Right ventricle myocardium superior (tissue), 1 donor: Measurements from ENCODE around the gene ARHGAP30. TPM values are rescaled to one million over a fixed set of nuclear protein-coding genes. Genes with fewer than 3 reads are reported as not detected.
A peak's percentile ranks its signal among the peaks of the same experiment; 100 is the strongest.

Experiments used
- ATAC-seq: fragments of 200-7000 bp; cut with Tn5 transposase; one replicate; pipeline ENCODE4 v1.9.1; 2020; ENCODE audit warnings: mild to moderate bottlenecking; ENCODE audit not compliant: poor library complexity
- DNase-seq: peaks from one replicate; pipeline ENCODE4 v3.0.0-alpha.2; 2020
- intact Hi-C: fragments of 100-400 bp; cut with DNase I; formaldehyde crosslinking; loops from one replicate; pipeline ENCODE4 v1.11.2; 2022
- total RNA-seq: library from RNA; stranded (reverse); fragmentation: NEBNext Ultra II Directional; extraction: Animal tissue kit (Norgen Biotek cat#: 25700); gene quantifications from one replicate; pipeline ENCODE4 v1.2.1, GENCODE V29; 2021
- donor health status: DM: no; HTN: yes; CAD: no; lungs with severe emphysema.

Gene ARHGAP30
- total RNA-seq, 1 donor from 2014 or later = 3.3 TPM

DNA sequence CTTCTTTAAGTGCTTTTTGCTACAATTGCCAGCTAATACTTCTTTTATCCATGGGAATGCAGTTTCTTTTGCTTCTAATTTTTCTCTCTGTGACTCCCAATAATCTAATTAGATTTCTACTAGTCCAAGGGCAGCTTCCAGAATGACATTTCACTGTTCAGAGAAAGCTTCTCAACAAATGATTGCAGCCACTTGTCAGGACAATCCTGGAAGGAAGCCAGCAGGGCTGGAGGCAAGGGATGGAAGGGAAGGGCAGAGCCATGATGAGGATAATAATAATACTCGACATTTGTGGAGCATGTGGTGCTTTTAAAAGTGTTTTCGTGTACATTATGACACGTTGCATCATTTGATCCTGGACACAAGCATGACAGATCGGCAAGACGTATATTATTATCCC is 68.2 kb downstream of the ARHGAP30 start:
- ATAC-seq (no peak), DNase-seq (no peak)

DNA sequence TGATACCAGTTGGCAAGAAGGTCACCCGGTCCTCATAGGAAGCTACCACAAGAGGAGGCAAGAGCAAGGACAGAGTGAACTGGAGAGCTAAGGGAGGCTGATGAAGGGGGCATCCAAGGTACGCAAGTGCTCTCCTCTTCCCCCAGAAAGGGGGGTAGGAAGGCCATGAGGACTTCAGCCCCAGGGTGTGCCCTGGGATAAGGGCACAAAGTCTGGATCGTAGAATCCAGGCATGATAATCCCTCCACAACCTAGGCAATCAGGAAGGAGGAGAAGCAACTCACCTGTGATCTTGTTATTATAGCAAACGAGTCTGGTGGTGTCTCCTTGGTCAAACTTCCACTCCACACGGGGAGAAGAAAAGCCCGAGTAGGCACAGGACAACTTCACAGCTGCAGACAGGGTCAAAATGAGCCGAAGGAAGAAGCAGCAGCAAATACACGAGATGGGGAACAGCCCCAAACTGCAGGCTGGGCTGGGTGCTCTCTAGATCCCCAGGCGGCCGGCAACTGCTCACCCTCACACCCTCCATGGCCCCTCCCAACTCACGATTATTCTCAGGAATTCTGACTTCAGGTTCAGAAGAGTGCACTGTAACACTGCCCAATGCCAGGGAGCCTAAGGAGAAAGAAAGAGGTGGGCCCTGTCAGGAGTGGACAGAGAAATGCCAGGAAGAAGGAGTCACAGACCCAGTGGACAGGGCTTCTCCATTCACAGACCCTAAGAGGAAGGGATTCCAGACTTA is 68.8 kb downstream of the ARHGAP30 start:
- DNase-seq = no peak
- ATAC-seq = no peak
- intact Hi-C loops = no loop called here

More for the DNA sequence above, 68.2 kb downstream of the ARHGAP30 start:
- intact Hi-C loops = no loop called here

DNA sequence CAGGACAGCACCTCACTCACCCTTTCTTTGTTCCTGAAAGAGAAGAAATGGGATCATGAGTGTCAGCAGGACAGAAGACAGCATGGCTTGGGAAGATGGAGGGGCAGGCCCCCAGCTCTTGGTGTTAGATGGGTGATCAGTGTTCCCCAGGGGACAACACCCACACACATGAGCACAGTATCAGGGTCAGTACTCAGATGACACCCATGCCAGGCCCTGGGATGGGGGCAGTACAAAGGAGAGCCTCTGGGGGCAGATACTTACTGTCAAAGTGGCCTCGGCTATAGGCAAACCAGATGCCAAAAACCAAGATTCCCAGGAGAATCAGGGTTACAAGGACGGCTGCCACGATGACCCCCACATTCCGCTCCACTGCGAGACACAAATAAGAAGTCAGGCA is 70.3 kb downstream of the ARHGAP30 start:
- ATAC-seq = no peak
- intact Hi-C loops = no loop called here
- no peak for DNase-seq

DNA sequence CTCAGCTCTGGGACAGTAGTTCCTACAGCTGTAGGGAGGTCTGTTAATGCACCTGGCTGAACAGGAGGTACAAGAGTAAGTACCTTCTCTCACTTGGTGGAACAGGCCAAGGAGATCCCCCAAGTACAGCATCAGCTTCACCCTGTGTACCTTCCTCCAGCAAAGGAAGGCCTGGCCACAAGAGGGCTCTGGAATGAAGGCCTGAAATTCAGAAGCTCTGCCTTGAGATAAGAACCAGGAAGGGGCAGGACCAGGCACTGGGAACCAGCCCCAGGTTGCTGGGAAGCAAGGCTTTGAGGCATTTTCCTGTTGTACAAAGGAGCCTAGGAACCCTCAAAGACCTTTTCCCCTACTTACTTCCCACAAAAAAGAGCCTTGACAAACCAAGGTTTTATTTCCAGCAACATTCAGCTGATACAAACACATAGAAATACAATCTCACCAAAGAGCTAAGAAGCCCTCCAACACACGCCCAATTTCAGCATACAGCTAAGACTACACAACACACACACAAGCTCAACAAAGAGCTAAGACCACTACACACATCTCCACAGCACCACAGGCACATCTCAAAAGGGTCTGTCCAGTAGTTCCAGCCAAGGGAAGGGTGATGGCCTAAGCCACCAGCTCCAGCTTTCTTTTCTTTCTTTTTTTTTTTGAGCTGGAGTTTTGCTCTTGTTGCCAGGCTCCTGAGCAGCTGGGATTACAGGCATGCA is 72.2 kb downstream of the ARHGAP30 start:
- ATAC-seq (peak; percentile 88), DNase-seq (peak; percentile 76)
- intact Hi-C loops = loop anchor here (2.0 kb wide), 1 partner anchor 101 kb away; the partner anchor contains the start of gene KLHDC9

Other genes with a start within 250 kb of the ARHGAP30 start
- 0.48 TPM for gene CD244, start 207.0 kb downstream of the ARHGAP30 start, total RNA-seq
- gene ITLN1, start 184.7 kb downstream of the ARHGAP30 start, total RNA-seq = 2.3 TPM
- not detected for gene ITLN2, start 115.1 kb downstream of the ARHGAP30 start, total RNA-seq
- gene F11R, start 48.7 kb downstream of the ARHGAP30 start, total RNA-seq = 10.1 TPM
- gene TSTD1, start 30.9 kb downstream of the ARHGAP30 start, total RNA-seq = 9.3 TPM
- 28.4 TPM for gene USF1, start 23.9 kb downstream of the ARHGAP30 start, total RNA-seq
- gene NECTIN4, start 19.7 kb upstream of the ARHGAP30 start, total RNA-seq = not detected
- gene KLHDC9, start 28.5 kb upstream of the ARHGAP30 start, total RNA-seq = 4.7 TPM
- gene PFDN2, start 48.1 kb upstream of the ARHGAP30 start, total RNA-seq = 62.3 TPM
- 33.8 TPM for gene NIT1, start 48.2 kb upstream of the ARHGAP30 start, total RNA-seq
- gene DEDD, start 62.8 kb upstream of the ARHGAP30 start, total RNA-seq = 26.6 TPM
- gene UFC1, start 84.1 kb upstream of the ARHGAP30 start, total RNA-seq = 81.0 TPM
- gene USP21, start 89.6 kb upstream of the ARHGAP30 start, total RNA-seq = 19.0 TPM
- gene PPOX, start 96.5 kb upstream of the ARHGAP30 start, total RNA-seq = 17.1 TPM
- 20.3 TPM for gene B4GALT3, start 107.6 kb upstream of the ARHGAP30 start, total RNA-seq
- 7.0 TPM for gene ADAMTS4, start 129.2 kb upstream of the ARHGAP30 start, total RNA-seq
- 308 TPM for gene NDUFS2, start 132.5 kb upstream of the ARHGAP30 start, total RNA-seq
- gene FCER1G, start 145.4 kb upstream of the ARHGAP30 start, total RNA-seq = 21.5 TPM
- 1.2 TPM for gene APOA2, start 153.7 kb upstream of the ARHGAP30 start, total RNA-seq
- gene TOMM40L, start 156.2 kb upstream of the ARHGAP30 start, total RNA-seq = 36.9 TPM
- not detected for gene NR1I3, start 168.3 kb upstream of the ARHGAP30 start, total RNA-seq
- gene PCP4L1, start 188.9 kb upstream of the ARHGAP30 start, total RNA-seq = 0.22 TPM
- 4.8 TPM for gene MPZ, start 240.1 kb upstream of the ARHGAP30 start, total RNA-seq
- gene SDHC, start 244.5 kb upstream of the ARHGAP30 start, total RNA-seq = 422 TPM